H1 (cell line): ENCODE results near the gene NR2F6. TPM values are rescaled to one million over a fixed set of nuclear protein-coding genes. Genes with fewer than 3 reads are reported as not detected.

Source experiments
- CTCF ChIA-PET: fragments of 300-600 bp; sonication (Branson Sonifier 250); formaldehyde crosslinking; loops from one replicate; lab custom pipeline; 2021; ENCODE audit not compliant: partially characterized antibody; lab: Charles Lee
- POLR2A ChIA-PET: fragments of 300-600 bp; sonication (Branson Sonifier 250); formaldehyde crosslinking; loops from one replicate; lab custom pipeline; 2021; ENCODE audit warnings: inconsistent platforms; ENCODE audit not compliant: partially characterized antibody; lab: Charles Lee
- DNase-seq, 2 experiments: peaks; one replicate each; pipeline versions ENCODE4 v3.0.0 to v3.0.0-alpha.2; 2010 to 2022; ENCODE audit warnings: low spot score in 2 of 2, low read depth in 1 of 2, mixed read lengths in 1 of 2
- FAIRE-seq: peaks from 2 replicates; lab custom pipeline; 2011; peaks lifted over from hg19 to GRCh38; lab: Jason Lieb, UNC
- H2AFZ ChIP-seq: 2 replicates; pipeline ENCODE4 v1.8.1; 2012; ENCODE audit warnings: low read length, inconsistent platforms
- H2AK5ac ChIP-seq: 2 replicates; pipeline ENCODE4 v1.6.1; 2013; ENCODE audit warnings: low read depth, low read length
- H2BK120ac ChIP-seq: replicated peaks from 2 replicates; pipeline ENCODE3; 2013; ENCODE audit warnings: low read depth, low read length, inconsistent platforms
- H2BK12ac ChIP-seq: 2 replicates; pipeline ENCODE4 v1.6.1; 2013; ENCODE audit warnings: low read depth, low read length
- H2BK15ac ChIP-seq: 2 replicates; pipeline ENCODE4 v1.6.1; 2013; ENCODE audit warnings: low read length
- H2BK20ac ChIP-seq: 2 replicates; pipeline ENCODE4 v1.6.1; 2013; ENCODE audit warnings: low read length
- H2BK5ac ChIP-seq: 2 replicates; pipeline ENCODE4 v1.6.1; 2013; ENCODE audit warnings: low read depth, low read length
- H3K14ac ChIP-seq: 2 replicates; pipeline ENCODE4 v1.6.1; 2013; ENCODE audit warnings: inconsistent platforms; ENCODE audit not compliant: insufficient read length
- H3K18ac ChIP-seq: 2 replicates; pipeline ENCODE4 v1.6.1; 2013; ENCODE audit warnings: low read length; ENCODE audit errors: extremely low read depth
- H3K23ac ChIP-seq: 2 replicates; pipeline ENCODE4 v1.6.1; 2013; ENCODE audit warnings: inconsistent platforms; ENCODE audit not compliant: insufficient read length
- H3K23me2 ChIP-seq: 2 replicates; pipeline ENCODE4 v1.6.1; 2013; ENCODE audit warnings: low read depth, low read length
- H3K27ac ChIP-seq: 2 replicates; pipeline ENCODE4 v1.6.1; 2011; ENCODE audit warnings: low read depth, low read length, inconsistent platforms
- H3K27me3 ChIP-seq, 4 experiments: replicated peaks in 1 of 4; 1 replicate in 1 of 4; 2 replicates in 3 of 4; pipeline versions ENCODE4 v1.6.1 to v1.8.1; 2011 to 2013; ENCODE audit warnings: low read length in 3 of 4, mild to moderate bottlenecking in 3 of 4, inconsistent platforms in 2 of 4, mixed read lengths in 2 of 4, moderate library complexity in 1 of 4; ENCODE audit not compliant: control insufficient read depth in 3 of 4, insufficient read depth in 3 of 4; ENCODE audit errors: extremely low read depth in 1 of 4
- H3K36me3 ChIP-seq, 4 experiments: 2 replicates each; pipeline versions ENCODE4 v1.6.1 to v1.8.1; 2011 to 2013; ENCODE audit warnings: mild to moderate bottlenecking in 4 of 4, low read length in 3 of 4, moderate library complexity in 2 of 4, control low read depth in 1 of 4, inconsistent platforms in 1 of 4; ENCODE audit not compliant: insufficient read depth in 4 of 4, control insufficient read depth in 2 of 4
- H3K4ac ChIP-seq: replicated peaks from 2 replicates; pipeline ENCODE3; 2013; ENCODE audit warnings: low read length, low read depth, mixed read lengths, inconsistent platforms; ENCODE audit not compliant: insufficient read length
- H3K4me1 ChIP-seq, 4 experiments: replicated peaks in 1 of 4; 1 replicate in 1 of 4; 2 replicates in 3 of 4; pipeline versions ENCODE4 v1.6.1 to v1.8.1; 2011 to 2013; ENCODE audit warnings: low read length in 3 of 4, inconsistent platforms in 2 of 4, mixed read lengths in 1 of 4; ENCODE audit not compliant: insufficient read depth in 4 of 4, control insufficient read depth in 3 of 4
- H3K4me2 ChIP-seq, 2 experiments: 2 replicates each; pipeline versions ENCODE4 v1.6.1 to v1.8.1; 2011 to 2013; ENCODE audit warnings: low read depth in 2 of 2, low read length in 2 of 2, control low read depth in 1 of 2, inconsistent platforms in 1 of 2, mild to moderate bottlenecking in 1 of 2; ENCODE audit not compliant: insufficient read depth in 1 of 2
- H3K4me3 ChIP-seq, 4 experiments: fragments of 200-600, 300-600 bp in 1 of 4; sonication (generic), shearing (Covaris generic), sonication (Bioruptor Twin) in 1 of 4; 2 replicates each; pipeline versions ENCODE4 v1.5.1 to v1.8.1; 2011 to 2016; ENCODE audit warnings: low read length in 4 of 4, low read depth in 3 of 4, control low read depth in 2 of 4, inconsistent platforms in 2 of 4, mild to moderate bottlenecking in 2 of 4, mixed read lengths in 1 of 4, moderate library complexity in 1 of 4; ENCODE audit not compliant: insufficient read depth in 2 of 4; ENCODE audit errors: extremely low read depth in 1 of 4
- H3K56ac ChIP-seq: replicated peaks from 2 replicates; pipeline ENCODE3; 2013; ENCODE audit warnings: low read depth, mild to moderate bottlenecking, mixed read lengths, low read length, inconsistent platforms; ENCODE audit not compliant: insufficient read length
- H3K79me1 ChIP-seq: 2 replicates; pipeline ENCODE4 v1.6.1; 2013; ENCODE audit warnings: low read depth, low read length, control low read depth
- H3K79me2 ChIP-seq, 2 experiments: 2 replicates each; pipeline versions ENCODE4 v1.6.1 to v1.8.1; 2012 to 2013; ENCODE audit warnings: low read length in 2 of 2, mild to moderate bottlenecking in 2 of 2, inconsistent platforms in 1 of 2; ENCODE audit not compliant: insufficient read depth in 2 of 2, control insufficient read depth in 1 of 2
- H3K9ac ChIP-seq, 4 experiments: replicated peaks in 1 of 4; 1 replicate in 1 of 4; 2 replicates in 3 of 4; pipeline versions ENCODE4 v1.6.1 to v1.8.1; 2011 to 2013; ENCODE audit warnings: low read depth in 3 of 4, low read length in 3 of 4, control low read depth in 2 of 4, mild to moderate bottlenecking in 2 of 4, moderate library complexity in 2 of 4, inconsistent platforms in 1 of 4; ENCODE audit errors: extremely low read depth in 1 of 4
- H3K9me3 ChIP-seq, 2 experiments: 2 replicates each; pipeline versions ENCODE4 v1.6.1 to v1.8.1; 2012 to 2013; ENCODE audit warnings: mild to moderate bottlenecking in 2 of 2, moderate library complexity in 2 of 2, control low read depth in 1 of 2, inconsistent platforms in 1 of 2, low read depth in 1 of 2, low read length in 1 of 2, mixed read lengths in 1 of 2; ENCODE audit not compliant: insufficient read depth in 2 of 2
- H4K20me1 ChIP-seq, 2 experiments: replicated peaks in 1 of 2; 2 replicates each; pipeline versions ENCODE3 to v1.8.1; 2011 to 2013; ENCODE audit warnings: inconsistent platforms in 2 of 2, low read length in 2 of 2, mild to moderate bottlenecking in 1 of 2; ENCODE audit not compliant: insufficient read depth in 2 of 2, control insufficient read depth in 1 of 2
- H4K5ac ChIP-seq: 2 replicates; pipeline ENCODE4 v1.6.1; 2013; ENCODE audit warnings: low read length, low read depth, mixed read lengths, inconsistent platforms; ENCODE audit not compliant: insufficient read length
- H4K8ac ChIP-seq: 2 replicates; pipeline ENCODE4 v1.8.0; 2013; ENCODE audit warnings: mild to moderate bottlenecking, moderate library complexity, low read length, inconsistent platforms; ENCODE audit not compliant: insufficient read depth; ENCODE audit errors: extremely low read depth
- H4K91ac ChIP-seq: replicated peaks from 2 replicates; pipeline ENCODE3; 2013; ENCODE audit warnings: low read length, mixed read lengths, inconsistent platforms; ENCODE audit not compliant: insufficient read length
- EZH2 ChIP-seq: fragments of 200-600 bp; sonication (generic); IDR thresholded peaks from 2 replicates; pipeline ENCODE4 v1.7.1; 2012; ENCODE audit warnings: low read depth, mild to moderate bottlenecking, moderate library complexity, low read length, inconsistent platforms; ENCODE audit not compliant: severe bottlenecking
- JUN ChIP-seq: IDR thresholded peaks from 2 replicates; pipeline ENCODE4 v1.6.1; 2011; ENCODE audit warnings: low read depth, mild to moderate bottlenecking, improper control_type of control experiment, low read length
- JUND ChIP-seq: IDR thresholded peaks from 2 replicates; pipeline ENCODE4 v1.6.1; 2011; ENCODE audit warnings: mild to moderate bottlenecking, improper control_type of control experiment, low read length
- TAF7 ChIP-seq: optimal IDR thresholded peaks from 2 replicates; pipeline ENCODE3; 2011; ENCODE audit warnings: low read depth, mild to moderate bottlenecking, inconsistent platforms, low read length, moderate library complexity, borderline replicate concordance
- WGBS, 2 experiments: shearing (Covaris generic) in 1 of 2; methylation state at CpG; one replicate each; pipeline versions ENCODE4 v1.1.6 to v1.1.7; 2013 to 2015; ENCODE audit warnings: low lambda C conversion rate in 2 of 2, mixed read lengths in 2 of 2, inconsistent platforms in 1 of 2, low coverage in 1 of 2, missing lambda C conversion rate in 1 of 2; ENCODE audit not compliant: insufficient replicate concordance in 2 of 2, insufficient coverage in 1 of 2, insufficient read length in 1 of 2; ENCODE audit errors: extremely low coverage in 1 of 2, missing lambda C conversion rate in 1 of 2; 5-methylcytosine and 5-hydroxymethylcytosine counted together
- polyA plus RNA-seq, 7 experiments: library from polyadenylated mRNA; depleted of rRNA in 3 of 7; stranded (reverse) in 5 of 7; unstranded in 2 of 7; fragments of >200 nt in 5 of 7; fragments of 200-250 nt in 2 of 7; gene quantifications; 1 replicate in 5 of 7; 2 replicates in 1 of 7; 4 replicates in 1 of 7; pipeline versions ENCODE4 v1.2.1 to v1.2.3, GENCODE V29; 2011 to 2013; ENCODE audit warnings: missing spikeins in 2 of 7, mixed read lengths in 2 of 7
- total RNA-seq: library from RNA; stranded (reverse); fragmentation: NEBNext Ultra II Directional; extraction: Animal tissue kit (Norgen Biotek cat#: 25700); gene quantifications from 2 replicates; pipeline ENCODE4 v1.2.1, GENCODE V29; 2021

Gene NR2F6
- total and polyA plus RNA-seq, 2 of the 8 experiments (the other 6 are each of a cell fraction or from before 2014, with no cell fraction given): 99.7 to 114 TPM

- no peak for FAIRE-seq
These were observed 61.3 kb downstream of the NR2F6 start for GRCh38 chr19:17184371-17184841.

More at GRCh38 chr19:17184371-17184841, 61.3 kb downstream of the NR2F6 start:
- no peaks in the 10 kb centered on the region for H3K27me3 ChIP-seq
- H3K9ac ChIP-seq: no peak overlapping the region
- no peak overlapping the region for H4K8ac ChIP-seq
- 96% methylated on average over 12 of the region's 12 CpGs; no CpG with 5 or more reads in 1 of the 2 experiments for WGBS, 2 experiments
- H4K5ac ChIP-seq: no peak overlapping the region
- H3K18ac ChIP-seq: no peak overlapping the region
- H3K9me3 ChIP-seq: no peaks in the 10 kb centered on the region
- no peak overlapping the region for H3K56ac ChIP-seq
- peaks cover 3 to 9% (median 6%) of the 10 kb centered on the region in 4 experiments; a peak in 6 of 8 replicates for H3K36me3 ChIP-seq
- no peaks in the 10 kb centered on the region for H3K79me1 ChIP-seq
- H3K79me2 ChIP-seq: no peaks in the 10 kb centered on the region
- peaks cover 0 to 4% of the 10 kb centered on the region in 2 experiments for H4K20me1 ChIP-seq
- peaks cover 0 to 11% (median 8%) of the 10 kb centered on the region in 4 experiments; a peak in 6 of 7 replicates for H3K4me1 ChIP-seq
- no peak overlapping the region for H2BK15ac ChIP-seq
- H2BK20ac ChIP-seq: no peak overlapping the region
- H2BK120ac ChIP-seq: no peak overlapping the region
- no peak overlapping the region for H3K27ac ChIP-seq
- no peak overlapping the region for H3K4ac ChIP-seq
- H3K14ac ChIP-seq: no peak overlapping the region
- H4K91ac ChIP-seq: no peak overlapping the region
- ChIA-PET POLR2A (interaction anchor here (0.5 kb wide), 1 partner anchor 99 kb away, joined by 6 read pairs; no protein-coding TSS in a partner anchor), CTCF (interaction anchor here (0.8 to 1.7 kb wide), 6 partner anchors 26 to 108 kb away, joined by 3 to 4 read pairs (median 4); partner anchors contain the start of gene USE1)
- no peak overlapping the region for H2BK12ac ChIP-seq
- H3K23ac ChIP-seq: no peak overlapping the region
- no peak overlapping the region for H3K4me3 ChIP-seq
- no peak overlapping the region; the same call in 1 of the 2 replicates for H2BK5ac ChIP-seq
- no peak for TF ChIP-seq JUND
- no peak for TF ChIP-seq EZH2
- no peak for TF ChIP-seq TAF7
- no peak for TF ChIP-seq JUN
- no peak for DNase-seq
- H3K4me2 ChIP-seq: no peak overlapping the region
- no peaks in the 10 kb centered on the region for H3K23me2 ChIP-seq
- H2AK5ac ChIP-seq: no peak overlapping the region
- H2AFZ ChIP-seq: no peak overlapping the region
